BJ (cell line): ENCODE measurements around the gene REELD1. TPM values are rescaled to one million over a fixed set of nuclear protein-coding genes. Genes with fewer than 3 reads are reported as not detected.

Experiments
- CTCF ChIA-PET: fragments of 350-600 bp; formaldehyde crosslinking; extraction: SDS; loops from one replicate; lab custom pipeline; 2021; ENCODE audit warnings: antibody characterized with exemption, inconsistent platforms; lab: Yijun Ruan, JAX
- POLR2A ChIA-PET: fragments of 300-600 bp; sonication (Branson Sonifier 250); formaldehyde crosslinking; extraction: SDS; loops from one replicate; lab custom pipeline; 2021; ENCODE audit warnings: antibody characterized with exemption; lab: Charles Lee
- DNase-seq: peaks from one replicate; pipeline ENCODE4 v3.0.0-alpha.2; 2011; ENCODE audit warnings: low read depth
- H3K27me3 ChIP-seq: 2 replicates; pipeline ENCODE4 v1.6.0; 2011; ENCODE audit warnings: low read length; ENCODE audit not compliant: control insufficient read depth, insufficient read depth
- H3K36me3 ChIP-seq: 2 replicates; pipeline ENCODE4 v1.5.1; 2011; ENCODE audit warnings: low read length; ENCODE audit not compliant: control insufficient read depth, insufficient read depth
- H3K4me3 ChIP-seq: 2 replicates; pipeline ENCODE4 v1.5.1; 2011; ENCODE audit warnings: low read depth, mild to moderate bottlenecking, control low read depth, low read length
- polyA plus RNA-seq: library from polyadenylated mRNA; depleted of rRNA; stranded (reverse); fragments of >200 nt; gene quantifications from 2 replicates; pipeline ENCODE4 v1.2.3, GENCODE V29; 2011
- TF ChIP-seq, protein P1 (sequence below): IDR thresholded peaks from 2 replicates; pipeline ENCODE4 v1.5.1; 2011; ENCODE audit warnings: low read depth, mild to moderate bottlenecking, control low read depth, inconsistent platforms, low read length, moderate library complexity; ENCODE audit not compliant: insufficient read depth

Gene REELD1
- polyA plus RNA-seq, 1 experiment = not detected

DNA sequence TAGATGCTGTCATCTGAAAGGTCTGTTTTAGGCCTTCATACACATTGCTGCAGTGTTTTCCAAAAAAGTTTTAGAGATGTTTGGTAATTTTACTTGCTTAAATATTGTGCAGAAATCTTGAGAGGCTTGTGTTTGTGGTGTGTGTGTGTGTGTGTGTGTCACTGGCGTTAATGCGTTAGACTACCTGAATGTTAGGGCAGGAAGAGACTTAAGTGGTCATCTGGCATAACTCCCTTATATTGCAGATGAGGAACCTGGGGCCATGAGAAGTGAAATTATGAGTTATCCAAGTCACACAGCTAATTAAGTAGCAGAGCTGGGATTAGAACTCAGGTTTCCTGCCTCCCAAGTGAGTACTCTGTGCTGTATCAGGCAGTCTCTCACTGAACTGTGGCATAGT lies 37.4 kb upstream of the REELD1 start:
- Histone ChIP-seq H3K36me3 (no peaks in the 10 kb centered on the region), H3K4me3 (peak overlapping the region; percentile 95; the same call in 1 of the 2 replicates), H3K27me3 (no peaks in the 10 kb centered on the region)
- POLR2A ChIA-PET = no interaction called here
- no peak for DNase-seq
- CTCF ChIA-PET = no interaction called here
- TF ChIP-seq, protein P1, sequence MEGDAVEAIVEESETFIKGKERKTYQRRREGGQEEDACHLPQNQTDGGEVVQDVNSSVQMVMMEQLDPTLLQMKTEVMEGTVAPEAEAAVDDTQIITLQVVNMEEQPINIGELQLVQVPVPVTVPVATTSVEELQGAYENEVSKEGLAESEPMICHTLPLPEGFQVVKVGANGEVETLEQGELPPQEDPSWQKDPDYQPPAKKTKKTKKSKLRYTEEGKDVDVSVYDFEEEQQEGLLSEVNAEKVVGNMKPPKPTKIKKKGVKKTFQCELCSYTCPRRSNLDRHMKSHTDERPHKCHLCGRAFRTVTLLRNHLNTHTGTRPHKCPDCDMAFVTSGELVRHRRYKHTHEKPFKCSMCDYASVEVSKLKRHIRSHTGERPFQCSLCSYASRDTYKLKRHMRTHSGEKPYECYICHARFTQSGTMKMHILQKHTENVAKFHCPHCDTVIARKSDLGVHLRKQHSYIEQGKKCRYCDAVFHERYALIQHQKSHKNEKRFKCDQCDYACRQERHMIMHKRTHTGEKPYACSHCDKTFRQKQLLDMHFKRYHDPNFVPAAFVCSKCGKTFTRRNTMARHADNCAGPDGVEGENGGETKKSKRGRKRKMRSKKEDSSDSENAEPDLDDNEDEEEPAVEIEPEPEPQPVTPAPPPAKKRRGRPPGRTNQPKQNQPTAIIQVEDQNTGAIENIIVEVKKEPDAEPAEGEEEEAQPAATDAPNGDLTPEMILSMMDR = no peak

- ChIA-PET CTCF (no interaction called here), POLR2A (no interaction called here)
Measured at GRCh38 chr4:146178126-146178525, 36.2 kb upstream of the REELD1 start.

GRCh38 chr4:146179784-146180370 lies 34.5 kb upstream of the REELD1 start:
- DNase-seq = no peak
- TF ChIP-seq, protein P1 = no peak
- Histone ChIP-seq H3K36me3 (peaks cover 3% of the 10 kb centered on the region), H3K4me3 (no peak overlapping the region), H3K27me3 (no peaks in the 10 kb centered on the region)
- POLR2A ChIA-PET = no interaction called here
- CTCF ChIA-PET = interaction anchor here (0.5 kb wide), 1 partner anchor 1589 kb away, joined by 3 read pairs; no protein-coding TSS in a partner anchor

More at GRCh38 chr4:146178126-146178525, 36.2 kb upstream of the REELD1 start:
- no peaks in the 10 kb centered on the region for H3K36me3 ChIP-seq
- TF ChIP-seq, protein P1 = no peak
- no peak for DNase-seq
- H3K27me3 ChIP-seq = no peaks in the 10 kb centered on the region
- H3K4me3 ChIP-seq = no peak overlapping the region

DNA sequence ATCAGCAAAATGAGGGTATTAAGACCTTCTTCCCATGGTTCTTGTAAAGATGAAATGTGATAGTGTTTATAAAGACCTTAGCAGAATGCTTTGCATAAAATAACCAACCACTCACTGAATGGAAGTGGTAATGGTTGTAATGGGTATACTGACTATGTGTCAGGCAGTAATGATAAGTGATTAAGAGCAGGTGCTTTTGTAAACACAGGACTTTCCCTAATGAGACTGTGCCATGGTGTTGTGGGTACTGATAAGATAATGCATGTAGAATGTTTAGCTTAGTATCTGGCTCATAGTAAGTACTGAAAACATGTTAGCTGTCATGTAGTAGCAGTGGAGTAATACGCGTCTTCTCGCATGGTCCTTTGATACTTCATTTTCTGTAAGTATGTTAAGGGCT lies 31.9 kb upstream of the REELD1 start:
- Histone ChIP-seq H3K27me3 (no peaks in the 10 kb centered on the region), H3K36me3 (peaks cover 3% of the 10 kb centered on the region), H3K4me3 (no peak overlapping the region)
- CTCF ChIA-PET = interaction anchor here (1.1 kb wide), 1 partner anchor 87 kb away, joined by 3 read pairs; no protein-coding TSS in a partner anchor
- POLR2A ChIA-PET = no interaction called here
- TF ChIP-seq, protein P1 = no peak
- no peak for DNase-seq

- TF ChIP-seq, protein P1 = no peak
- ChIA-PET CTCF (interaction anchor here (0.6 to 1.3 kb wide), 4 partner anchors 13 to 1841 kb away, joined by 3 to 5 read pairs (median 4); no protein-coding TSS in a partner anchor), POLR2A (no interaction called here)
- DNase-seq = no peak
- Histone ChIP-seq H3K4me3 (no peak overlapping the region), H3K36me3 (peaks cover 4% of the 10 kb centered on the region), H3K27me3 (no peaks in the 10 kb centered on the region)
Measured at GRCh38 chr4:146183209-146183608, 31.1 kb upstream of the REELD1 start.
